ENCODE results near the gene ZNF581.

The ZNF581 gene, protein sequence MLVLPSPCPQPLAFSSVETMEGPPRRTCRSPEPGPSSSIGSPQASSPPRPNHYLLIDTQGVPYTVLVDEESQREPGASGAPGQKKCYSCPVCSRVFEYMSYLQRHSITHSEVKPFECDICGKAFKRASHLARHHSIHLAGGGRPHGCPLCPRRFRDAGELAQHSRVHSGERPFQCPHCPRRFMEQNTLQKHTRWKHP

DNA sequence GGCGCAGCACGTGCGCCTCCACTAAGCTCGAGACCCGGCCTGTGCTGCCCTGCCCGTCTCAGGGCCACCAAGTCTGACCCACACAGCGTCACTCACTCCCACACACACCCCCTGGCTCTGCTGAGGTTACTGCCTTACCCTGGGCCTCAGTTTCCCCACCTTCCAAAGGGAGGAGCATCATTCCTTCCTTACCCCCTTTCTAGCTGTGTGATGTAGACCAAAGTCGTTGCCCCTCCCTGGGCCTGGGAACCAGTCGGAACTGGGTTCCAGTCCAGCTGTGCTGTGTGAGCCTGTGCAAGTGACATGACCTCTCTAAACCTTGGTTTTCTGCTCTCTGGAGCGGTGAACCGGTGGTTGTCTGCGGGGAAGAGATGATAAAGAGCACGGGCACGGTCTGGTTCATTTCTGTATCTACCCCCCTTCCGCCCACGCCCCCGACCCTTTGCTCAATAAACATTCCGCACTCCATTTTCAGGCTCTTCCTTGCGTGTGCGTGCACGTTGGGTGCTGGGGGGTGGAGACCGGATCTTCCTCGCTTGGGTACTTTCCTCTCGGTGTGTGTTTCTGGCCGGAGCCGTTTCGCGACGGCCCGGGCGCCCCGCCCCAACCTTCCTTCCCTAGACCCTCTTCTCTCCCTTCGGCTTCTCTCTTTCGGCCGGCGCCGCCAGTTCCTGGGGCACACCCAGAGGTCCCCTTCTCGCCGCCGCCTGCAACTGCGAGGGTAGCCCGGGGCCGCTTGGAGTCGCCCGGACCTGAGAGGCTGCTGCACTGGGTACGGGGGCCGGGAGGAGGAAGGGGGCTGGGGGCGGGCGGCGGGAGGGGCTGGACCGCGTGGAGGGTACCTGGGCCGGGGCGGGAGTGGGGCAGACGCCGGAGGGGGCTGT is at the start of gene ZNF581:
Gene ZNF581 (plus strand): TSS at position 647 of the 884 bp plus-strand sequence. CDS start 923 bp downstream, outside the sequence.
- peak; percentile 43 for DNase-seq

DNA sequence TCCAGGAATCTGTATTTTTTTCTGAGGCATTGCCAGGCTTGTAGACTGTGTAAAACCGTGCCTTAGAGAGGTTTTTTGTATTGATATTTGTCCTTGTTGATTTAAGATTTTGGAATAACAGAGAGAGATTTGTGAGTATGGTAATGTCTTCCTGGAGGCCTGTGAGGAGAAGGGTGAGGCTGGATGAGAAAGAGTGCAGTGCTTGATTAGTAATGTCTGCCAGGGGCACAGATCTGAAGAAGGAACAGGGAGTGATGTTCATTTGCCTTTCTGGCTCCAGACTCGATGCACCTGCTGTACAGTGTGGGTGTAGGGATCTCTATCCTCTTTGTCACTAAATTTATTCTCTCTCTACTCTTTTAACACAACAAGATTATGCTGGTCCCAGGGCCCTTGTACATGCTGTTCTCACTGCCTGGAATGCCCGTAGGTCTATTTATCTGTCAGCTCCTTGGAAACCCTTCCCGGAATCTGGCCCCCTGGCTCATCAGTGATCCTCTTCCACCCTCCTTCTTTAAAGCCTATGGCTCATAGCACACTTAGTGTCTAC is 48.4 kb upstream of the ZNF581 start:
- DNase-seq: no peak

DNA sequence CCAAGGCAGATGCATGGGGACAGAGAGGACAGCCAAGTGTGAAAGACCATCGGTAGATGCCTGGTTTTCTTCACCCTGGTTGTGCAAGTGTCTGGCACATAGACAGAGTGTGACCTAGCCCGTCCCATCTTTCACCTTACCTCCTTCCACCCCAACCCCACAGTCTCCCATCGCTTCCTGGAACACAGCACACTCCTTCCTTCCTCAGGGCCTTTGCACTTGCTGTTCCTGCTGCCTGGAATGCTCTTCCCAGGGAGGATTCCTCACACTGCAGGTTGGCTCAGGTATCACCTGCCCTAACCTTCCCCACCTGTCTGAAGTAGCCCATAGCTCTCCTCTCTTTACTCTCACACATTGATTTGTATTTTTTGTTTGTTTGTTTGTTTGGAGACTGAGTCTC is 47.1 kb upstream of the ZNF581 start:
- no peak for DNase-seq

DNA sequence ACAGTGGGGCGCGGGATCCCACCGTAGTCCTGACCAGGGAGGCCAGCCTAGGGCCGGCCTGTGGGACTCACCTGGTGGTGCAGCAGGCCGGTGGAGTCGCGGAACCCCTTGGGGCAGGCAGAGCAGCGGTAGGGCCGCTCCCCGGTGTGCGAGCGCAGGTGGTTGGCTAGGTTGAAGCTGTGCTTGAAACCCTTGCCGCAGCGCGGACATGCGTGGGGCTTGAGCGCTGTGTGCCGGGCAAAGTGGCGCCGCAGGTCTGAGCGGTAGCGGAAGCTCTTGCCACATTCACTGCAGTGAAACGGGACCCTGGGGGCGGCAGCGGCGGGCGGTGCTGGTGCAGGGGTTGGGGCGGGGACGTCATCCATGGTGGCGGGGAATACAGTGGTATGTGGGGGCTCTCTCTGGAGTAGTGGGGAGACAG is 45.9 kb upstream of the ZNF581 start:
- DNase-seq: no peak

DNA sequence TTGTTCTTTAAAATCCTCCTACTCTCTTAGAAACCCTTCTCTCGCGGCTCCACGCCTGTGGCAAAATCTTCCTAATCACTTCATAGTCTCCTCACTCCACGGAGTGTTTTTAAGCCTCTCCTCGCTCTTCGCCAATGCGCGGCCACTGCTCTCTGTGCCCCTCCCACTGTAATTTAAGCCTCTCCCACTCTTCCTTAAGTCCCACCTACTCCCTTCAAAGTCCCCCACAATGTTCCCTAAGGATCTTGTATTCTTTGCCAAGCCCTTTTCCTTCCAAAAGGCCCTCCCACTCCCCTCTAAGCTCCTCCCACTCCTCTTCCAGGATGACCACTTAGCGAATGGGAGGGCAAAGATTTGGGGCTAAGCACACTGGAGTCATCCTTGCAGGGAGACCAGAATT is 45.4 kb upstream of the ZNF581 start:
- DNase-seq: no peak

DNA sequence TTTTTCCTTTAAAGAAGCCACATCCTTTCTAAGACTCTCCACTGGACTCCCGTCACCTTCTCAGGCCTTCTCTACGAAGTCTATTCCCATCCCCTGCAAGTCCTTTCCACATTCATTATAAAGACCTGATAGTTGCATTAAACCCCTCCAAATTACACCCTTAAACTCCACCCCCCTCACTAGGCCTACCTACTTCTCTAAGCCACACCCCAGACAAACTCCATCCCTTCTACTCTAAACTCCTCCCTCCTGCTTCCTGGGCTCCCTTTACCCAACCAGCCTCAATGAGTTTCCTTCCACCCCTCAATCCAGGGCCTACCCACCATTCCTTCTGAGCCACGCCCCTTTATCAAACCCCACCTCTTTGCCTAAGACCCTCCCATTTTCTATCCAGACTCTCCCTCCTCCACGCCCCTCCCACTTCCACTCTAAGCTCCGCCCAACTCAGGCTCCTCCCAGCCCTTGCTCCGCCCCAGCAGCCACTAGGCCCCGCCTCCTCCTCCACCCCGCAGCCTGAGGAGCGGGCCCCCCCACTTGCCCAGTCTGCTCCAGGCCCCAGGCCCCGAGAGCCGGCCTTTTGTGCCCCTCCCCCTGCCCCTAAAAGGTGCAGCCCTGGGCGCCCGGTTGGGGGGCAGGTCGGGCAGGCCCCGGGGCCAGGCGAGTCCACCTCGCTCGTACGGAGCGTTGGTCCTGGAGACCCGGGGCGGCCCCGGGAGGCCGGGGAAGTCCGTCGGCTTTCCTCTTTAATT is 44.6 kb upstream of the ZNF581 start:
- DNase-seq: peak; percentile 66

DNA sequence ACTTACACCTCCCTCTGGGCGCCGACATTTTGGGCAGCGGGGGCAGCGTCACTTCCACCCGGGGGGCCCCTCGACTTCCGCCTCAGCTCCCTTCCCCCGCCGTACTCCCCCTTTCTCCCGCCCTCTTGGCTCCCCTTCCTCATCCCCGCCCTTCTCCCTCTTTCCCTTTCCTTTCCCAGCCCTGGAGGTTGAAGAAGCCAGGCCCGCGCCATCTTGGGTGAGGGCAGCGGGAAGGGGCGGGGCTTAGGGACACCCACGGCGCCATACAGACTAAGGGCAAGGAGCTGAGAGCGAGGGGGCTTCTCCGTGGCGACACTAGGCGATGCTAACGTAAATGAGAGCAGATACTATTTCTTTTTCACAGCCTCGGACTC is 44.0 kb upstream of the ZNF581 start, which contains the start of gene FIZ1:
Gene FIZ1 (minus strand): TSS at position 50 of the 374 bp plus-strand sequence. CDS start 1,652 bp downstream, outside the sequence.
- DNase-seq: peak; percentile 97

DNA sequence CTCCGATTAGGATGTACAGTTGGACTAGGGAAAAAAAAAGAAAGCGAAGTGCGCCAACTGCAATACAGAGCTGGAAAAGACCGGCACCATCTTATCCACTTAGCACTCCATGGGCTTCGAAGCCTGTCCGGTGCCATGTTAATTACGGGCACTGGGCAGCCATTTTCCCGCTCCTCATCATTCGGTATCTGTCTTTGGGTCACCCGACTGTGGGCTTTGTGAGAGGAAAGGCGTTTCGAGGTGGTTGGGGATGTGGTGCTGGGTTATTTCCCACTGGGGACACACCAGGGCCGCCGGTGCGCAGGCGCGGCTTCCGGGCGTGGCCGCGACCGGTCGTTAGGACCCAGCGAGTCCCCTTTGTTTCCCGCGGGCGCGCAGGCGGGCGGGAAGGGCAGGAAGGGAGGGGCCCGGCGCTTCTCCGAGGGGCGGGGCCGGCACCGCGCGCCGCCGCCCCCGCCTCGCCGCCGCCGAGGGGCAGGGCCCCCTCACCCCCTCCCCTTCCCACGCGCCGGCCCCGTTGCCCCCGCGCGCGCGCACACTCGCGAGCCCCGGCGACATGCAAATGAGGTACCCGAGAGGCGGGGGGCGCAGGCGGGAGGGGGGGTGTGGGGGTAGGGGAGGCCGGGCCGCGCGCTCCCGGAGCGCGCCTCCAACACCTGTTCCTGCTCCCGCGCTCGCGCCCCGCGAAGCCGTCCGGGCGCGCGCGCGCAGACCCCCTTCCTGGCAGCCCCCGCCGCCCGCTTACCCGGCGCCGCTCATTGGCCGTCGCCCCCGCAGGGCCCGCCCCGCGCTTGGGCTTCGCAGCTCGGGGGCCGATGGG is 43.4 kb upstream of the ZNF581 start, which contains the start of gene ZNF524:
Gene ZNF524 (plus strand): TSS at position 447 of the 820 bp plus-strand sequence. CDS start 1,825 bp downstream, outside the sequence.
- peak; percentile 87 for DNase-seq

DNA sequence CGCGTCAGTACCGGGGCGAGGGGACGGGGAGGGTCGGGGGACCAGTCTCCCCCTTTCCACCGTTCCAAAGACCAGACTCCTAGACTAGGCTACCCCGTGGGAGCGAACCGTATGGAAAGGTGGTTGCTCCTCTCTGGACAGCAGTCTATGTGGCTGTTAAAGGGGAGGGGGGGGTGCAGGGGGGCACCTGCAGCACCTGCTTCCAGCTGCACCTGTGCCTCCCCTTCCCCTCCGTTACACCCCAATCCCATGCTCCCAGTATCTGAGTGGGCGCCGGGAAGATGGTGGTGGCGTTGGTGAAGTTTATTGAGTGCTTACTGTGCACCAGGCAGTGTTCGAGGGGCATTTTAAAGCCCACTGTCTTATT is 42.8 kb upstream of the ZNF581 start:
- DNase-seq: no peak

DNA sequence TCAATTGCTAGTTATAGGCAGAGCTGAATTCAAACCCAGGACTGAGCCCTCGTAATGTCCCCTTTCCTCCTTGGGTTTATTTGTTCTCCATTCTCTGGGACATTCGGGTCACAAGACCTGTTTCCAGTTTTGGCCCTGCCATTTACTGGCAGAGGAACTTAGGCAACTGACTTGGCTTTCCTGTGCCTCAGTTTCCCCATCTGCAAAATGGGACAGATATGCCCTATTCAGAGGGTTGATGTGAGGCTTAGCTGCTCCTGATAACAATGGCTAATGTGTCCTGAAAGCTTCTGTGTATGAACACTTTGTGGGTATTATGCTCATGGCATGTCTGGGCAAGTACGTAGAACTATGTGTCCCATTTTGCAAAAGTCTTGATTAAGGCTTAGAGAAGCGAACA is 42.4 kb upstream of the ZNF581 start:
- no peak for DNase-seq

DNA sequence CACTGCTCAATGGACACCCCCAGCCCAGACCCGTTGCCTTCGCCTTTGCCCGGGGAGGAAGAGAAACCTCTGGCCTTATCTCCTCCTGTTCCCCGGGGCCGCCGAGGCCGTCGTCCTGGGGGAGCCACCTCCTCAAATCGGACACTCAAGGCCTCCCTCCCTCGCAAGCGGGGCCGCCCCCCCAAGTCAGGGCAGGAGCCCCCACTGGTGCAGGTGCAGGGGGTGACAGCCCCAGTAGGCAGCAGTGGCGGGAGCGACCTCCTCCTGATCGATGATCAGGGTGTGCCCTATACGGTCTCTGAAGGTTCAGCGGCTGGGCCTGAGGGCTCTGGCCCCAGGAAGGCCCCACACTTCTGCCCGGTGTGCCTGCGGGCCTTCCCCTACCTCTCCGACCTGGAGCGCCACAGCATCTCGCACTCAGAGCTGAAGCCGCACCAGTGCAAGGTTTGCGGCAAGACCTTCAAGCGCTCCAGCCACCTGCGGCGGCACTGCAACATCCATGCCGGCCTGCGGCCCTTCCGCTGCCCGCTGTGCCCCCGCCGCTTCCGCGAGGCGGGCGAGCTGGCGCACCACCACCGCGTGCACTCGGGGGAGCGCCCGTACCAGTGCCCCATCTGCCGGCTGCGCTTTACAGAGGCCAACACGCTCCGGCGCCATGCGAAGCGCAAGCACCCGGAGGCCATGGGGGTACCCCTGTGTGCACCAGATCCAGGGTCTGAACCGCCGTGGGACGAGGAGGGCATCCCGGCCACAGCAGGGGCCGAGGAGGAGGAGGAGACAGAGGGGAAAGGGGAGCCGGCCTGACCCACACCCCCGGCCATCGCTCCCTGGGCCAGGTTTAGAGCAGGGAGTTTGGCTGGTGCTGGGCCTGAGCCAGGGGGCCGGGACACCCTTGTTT is 41.1 kb upstream of the ZNF581 start:
- DNase-seq: no peak

DNA sequence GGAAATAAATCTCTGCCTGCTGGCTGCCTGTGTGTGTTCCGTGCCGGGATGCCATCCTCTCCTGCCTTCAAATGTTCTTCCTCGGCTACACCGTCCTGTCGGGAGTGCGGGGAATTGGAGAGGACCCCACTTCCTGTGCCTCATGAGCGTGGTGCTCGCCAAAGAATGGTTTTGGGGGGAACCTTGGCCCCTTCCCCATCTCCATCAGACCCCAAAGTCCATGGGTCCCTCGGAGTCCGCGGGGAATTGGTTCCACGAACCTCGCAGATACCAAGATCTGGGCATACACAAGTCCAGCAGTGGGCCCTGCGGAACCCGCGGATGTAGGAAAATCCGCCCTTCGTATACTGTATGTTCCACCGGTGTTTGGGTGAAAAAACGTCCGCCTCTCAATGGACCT is 40.3 kb upstream of the ZNF581 start:
- no peak for DNase-seq

DNA sequence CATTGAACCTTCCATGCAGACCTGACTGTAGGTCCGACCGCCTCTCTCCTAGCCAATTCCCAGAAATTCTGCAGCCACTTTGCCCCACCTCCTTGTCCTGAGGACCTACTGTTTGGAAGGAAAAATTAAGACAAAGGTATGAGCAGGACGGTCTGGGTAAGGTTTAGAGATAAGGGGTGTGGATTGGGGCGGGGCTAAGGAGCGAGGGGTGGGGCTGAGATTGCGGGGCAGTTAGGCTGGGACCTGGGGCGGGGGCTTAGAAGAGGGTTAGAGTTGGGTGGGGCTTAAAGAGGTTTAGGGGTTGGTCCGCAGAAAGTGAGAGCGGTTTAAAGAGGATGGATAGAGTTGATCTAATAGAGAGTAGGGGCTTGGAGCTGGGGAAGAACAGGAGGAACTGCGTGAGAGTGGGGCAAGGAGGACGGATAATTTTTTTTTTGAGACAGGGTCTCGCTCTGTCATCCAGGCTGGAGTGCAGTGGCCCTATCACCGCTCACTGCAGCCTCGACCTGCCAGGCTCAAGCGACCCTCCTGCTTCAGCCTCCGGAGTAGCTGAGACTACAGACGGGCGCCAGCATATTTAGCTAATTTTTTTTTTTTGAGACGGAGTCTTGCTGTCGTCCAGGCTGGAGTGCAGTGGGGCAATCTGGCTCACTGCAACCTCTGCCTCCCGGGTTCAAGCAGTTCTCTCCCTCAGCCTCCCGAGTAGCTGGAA is 39.7 kb upstream of the ZNF581 start:
- DNase-seq: no peak

DNA sequence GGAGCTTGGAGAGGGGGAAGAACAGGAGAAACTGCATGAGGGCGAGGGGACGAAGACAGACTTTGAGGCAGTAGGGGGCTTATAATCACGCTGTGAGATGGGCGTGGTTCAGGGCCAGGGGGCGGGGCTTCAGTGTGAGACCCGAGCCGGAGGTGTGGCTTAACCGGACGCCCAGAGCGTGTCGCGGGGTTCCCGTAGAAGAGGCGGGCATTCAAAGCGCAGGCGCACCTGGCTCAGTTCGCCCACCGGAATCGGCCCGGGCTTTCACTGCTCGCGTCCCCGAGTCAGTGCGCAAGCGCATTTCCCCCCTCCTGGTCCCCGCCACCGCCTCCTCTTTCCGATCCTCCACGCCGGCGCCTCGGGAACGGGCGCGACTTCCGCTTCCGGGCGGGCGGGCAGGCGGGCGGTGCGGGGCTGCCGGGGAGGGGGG is 38.2 kb upstream of the ZNF581 start:
- DNase-seq: peak; percentile 95

DNA sequence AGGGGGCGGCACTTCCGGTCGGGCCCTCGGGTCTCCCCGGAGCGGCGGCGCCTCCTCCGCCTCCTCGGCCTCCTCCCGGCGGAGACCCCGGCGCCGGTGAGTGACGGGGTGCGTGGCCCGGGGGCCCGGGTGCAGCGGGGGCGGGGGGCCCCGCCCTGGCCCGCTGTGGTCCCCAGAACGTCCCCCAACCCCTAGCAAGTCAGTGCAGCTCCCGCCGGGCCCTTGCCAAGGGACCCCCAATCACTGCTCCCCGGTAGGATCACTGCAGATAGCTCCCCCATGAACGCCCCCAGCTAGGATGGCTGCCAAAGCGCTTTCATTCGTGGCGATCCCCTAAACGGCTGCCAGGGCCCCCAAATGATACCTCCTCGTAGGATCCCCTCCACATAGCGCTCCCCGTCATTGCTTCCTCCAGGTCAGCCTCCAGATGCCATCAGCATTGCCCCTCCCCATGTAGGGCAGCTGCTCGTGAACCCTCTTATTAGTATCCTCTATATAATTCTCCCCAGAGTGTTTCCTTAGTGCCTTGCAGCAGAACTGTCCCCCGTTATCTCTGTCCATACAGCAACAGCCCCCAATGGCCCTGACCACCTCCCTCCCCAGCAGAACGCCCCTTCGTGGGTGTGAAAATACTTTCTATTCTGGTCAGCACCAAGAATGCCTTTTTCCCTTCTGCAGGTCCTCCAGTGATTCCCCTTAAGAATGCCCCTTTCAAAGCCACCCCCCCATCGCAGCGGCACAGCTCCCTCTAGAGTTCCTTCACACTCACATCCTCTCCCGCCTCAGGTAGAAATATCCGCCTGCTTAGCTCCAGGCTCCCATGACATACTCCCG is 37.6 kb upstream of the ZNF581 start, which contains the start of gene ZNF865:
Gene ZNF865 (plus strand): TSS at position 11 of the 834 bp plus-strand sequence. CDS start 7,972 bp downstream, outside the sequence.
- DNase-seq: peak; percentile 59

DNA sequence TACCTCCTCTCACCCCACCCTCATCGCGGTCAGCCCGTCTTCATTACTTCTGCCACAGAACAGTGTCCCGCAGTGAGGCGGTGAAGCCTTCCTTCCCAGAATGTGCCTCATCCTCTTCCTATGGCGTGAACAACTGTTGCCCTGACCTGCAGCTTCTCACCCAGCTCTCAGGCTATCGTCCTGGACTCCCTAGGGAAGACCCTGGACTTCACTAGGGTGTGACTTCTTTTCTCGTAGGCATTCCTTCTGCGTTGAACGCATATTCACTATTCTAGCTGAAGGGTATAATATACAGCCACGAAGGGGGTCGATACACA is 37.0 kb upstream of the ZNF581 start:
- no peak for DNase-seq

DNA sequence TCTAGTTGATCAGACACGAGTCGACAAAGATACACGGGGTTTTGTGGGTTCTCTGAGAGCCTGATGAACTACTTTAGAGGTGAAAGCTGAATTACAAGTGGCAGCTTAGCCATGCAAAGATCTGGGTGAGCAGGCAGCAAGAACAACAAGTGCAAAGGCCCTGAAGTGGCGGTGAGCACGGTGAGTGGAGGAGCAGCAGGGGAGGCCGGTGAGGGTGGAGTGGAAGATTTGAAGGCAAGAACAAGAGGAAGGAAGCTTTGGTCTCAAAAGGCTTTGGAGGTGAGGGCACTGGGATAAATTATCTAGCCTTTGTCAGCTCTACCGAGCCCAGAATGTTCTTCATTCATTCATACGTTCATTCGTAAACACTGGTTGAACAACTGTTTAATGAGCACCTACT is 36.6 kb upstream of the ZNF581 start:
- DNase-seq: no peak

DNA sequence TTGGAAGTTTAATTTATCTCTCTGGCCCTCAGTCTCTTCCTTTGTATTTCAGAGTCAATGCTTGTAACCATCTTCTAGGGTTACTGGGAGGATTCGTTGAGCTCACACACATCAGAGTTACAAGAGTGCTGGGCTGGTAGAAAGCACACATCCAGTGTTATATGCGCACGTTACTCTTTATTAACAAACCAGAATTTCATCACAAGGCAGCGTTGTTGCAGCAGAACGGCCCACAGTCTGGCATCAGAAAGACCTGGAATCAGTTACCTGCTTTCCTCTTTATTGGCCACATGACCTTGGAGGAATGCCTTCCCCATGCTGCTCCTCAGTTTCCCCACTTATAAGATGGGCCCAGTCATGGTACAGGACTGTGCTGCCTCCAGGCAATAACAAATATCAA is 34.1 kb upstream of the ZNF581 start:
- DNase-seq: no peak

DNA sequence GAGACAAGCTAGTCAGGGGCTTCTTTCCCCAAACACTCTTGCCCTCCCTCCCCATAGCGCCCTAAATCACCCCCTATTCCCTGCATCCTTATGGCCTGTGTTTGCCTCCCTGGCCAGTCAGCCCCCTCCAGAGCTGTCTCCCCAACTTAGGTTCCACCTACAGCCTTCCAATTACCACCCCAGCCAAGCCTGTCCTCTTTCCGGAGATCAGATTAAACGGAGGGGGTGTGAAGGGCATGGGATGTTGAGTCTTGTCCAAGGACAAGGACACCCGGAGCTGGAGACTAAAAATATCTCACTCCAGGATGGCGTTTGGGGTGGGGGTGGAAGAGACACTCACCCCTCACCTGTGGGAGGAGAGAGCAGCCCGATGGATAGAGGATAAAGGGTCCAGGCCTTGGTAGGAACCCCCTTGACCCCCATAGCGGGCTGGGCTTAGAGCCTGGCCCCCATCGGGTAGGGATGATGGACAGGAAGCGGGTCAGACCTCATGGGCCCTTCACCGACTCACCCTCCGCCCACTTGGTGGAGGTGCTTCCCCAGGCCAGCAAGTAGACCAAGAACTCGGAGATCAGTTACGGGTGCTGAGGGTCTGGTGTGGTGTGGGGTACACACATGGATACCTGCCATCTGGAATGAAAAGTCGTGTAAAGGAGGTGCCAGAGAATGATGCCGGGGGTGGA is 32.0 kb upstream of the ZNF581 start:
- no peak for DNase-seq

Measured in NCI-H510A (cell line).